H1 (cell line): ENCODE results near the gene LMNTD2. TPM values are rescaled to one million over a fixed set of nuclear protein-coding genes. Genes with fewer than 3 reads are reported as not detected.

Experiments used
- EZH2 ChIP-seq: fragments of 200-600 bp; sonication (generic); IDR thresholded peaks from 2 replicates; pipeline ENCODE4 v1.7.1; 2012; ENCODE audit warnings: low read depth, mild to moderate bottlenecking, moderate library complexity, low read length, inconsistent platforms; ENCODE audit not compliant: severe bottlenecking
- KDM1A ChIP-seq: fragments of 200-600, 300-600 bp; sonication (generic); IDR thresholded peaks from 2 replicates; pipeline ENCODE4 v1.7.1; 2016; ENCODE audit warnings: mild to moderate bottlenecking, low read length, borderline replicate concordance
- KDM4A ChIP-seq: IDR thresholded peaks from one replicate; pipeline ENCODE4 v1.7.1; 2012; ENCODE audit warnings: low read depth, mild to moderate bottlenecking, moderate library complexity, low read length, inconsistent platforms; ENCODE audit not compliant: severe bottlenecking
- NANOG ChIP-seq: IDR thresholded peaks from 2 replicates; pipeline ENCODE4 v1.6.1; 2011; ENCODE audit warnings: low read length, low read depth, mild to moderate bottlenecking, inconsistent platforms; ENCODE audit not compliant: insufficient read depth, poor library complexity, severe bottlenecking
- NRF1 ChIP-seq: IDR thresholded peaks from 2 replicates; pipeline ENCODE4 v1.6.1; 2011; ENCODE audit warnings: mild to moderate bottlenecking, low read depth, low read length, improper control_type of control experiment
- RNF2 ChIP-seq: fragments of 200-900, 300-1000 bp; sonication (generic); IDR thresholded peaks from 2 replicates; pipeline ENCODE4 v1.7.1; 2016; ENCODE audit warnings: borderline replicate concordance, low read depth, mild to moderate bottlenecking, antibody characterized with exemption, low read length; ENCODE audit not compliant: poor library complexity, severe bottlenecking; ENCODE audit errors: missing control alignments
- polyA plus RNA-seq, 7 experiments: library from polyadenylated mRNA; depleted of rRNA in 3 of 7; stranded (reverse) in 5 of 7; unstranded in 2 of 7; fragments of >200 nt in 5 of 7; fragments of 200-250 nt in 2 of 7; gene quantifications; 1 replicate in 5 of 7; 2 replicates in 1 of 7; 4 replicates in 1 of 7; pipeline versions ENCODE4 v1.2.1 to v1.2.3, GENCODE V29; 2011 to 2013; ENCODE audit warnings: missing spikeins in 2 of 7, mixed read lengths in 2 of 7
- total RNA-seq: library from RNA; stranded (reverse); fragmentation: NEBNext Ultra II Directional; extraction: Animal tissue kit (Norgen Biotek cat#: 25700); gene quantifications from 2 replicates; pipeline ENCODE4 v1.2.1, GENCODE V29; 2021

Gene LMNTD2
- total and polyA plus RNA-seq, 2 of the 8 experiments (the other 6 are each of a cell fraction or from before 2014, with no cell fraction given), result 1.6 to 3.1 TPM

DNA sequence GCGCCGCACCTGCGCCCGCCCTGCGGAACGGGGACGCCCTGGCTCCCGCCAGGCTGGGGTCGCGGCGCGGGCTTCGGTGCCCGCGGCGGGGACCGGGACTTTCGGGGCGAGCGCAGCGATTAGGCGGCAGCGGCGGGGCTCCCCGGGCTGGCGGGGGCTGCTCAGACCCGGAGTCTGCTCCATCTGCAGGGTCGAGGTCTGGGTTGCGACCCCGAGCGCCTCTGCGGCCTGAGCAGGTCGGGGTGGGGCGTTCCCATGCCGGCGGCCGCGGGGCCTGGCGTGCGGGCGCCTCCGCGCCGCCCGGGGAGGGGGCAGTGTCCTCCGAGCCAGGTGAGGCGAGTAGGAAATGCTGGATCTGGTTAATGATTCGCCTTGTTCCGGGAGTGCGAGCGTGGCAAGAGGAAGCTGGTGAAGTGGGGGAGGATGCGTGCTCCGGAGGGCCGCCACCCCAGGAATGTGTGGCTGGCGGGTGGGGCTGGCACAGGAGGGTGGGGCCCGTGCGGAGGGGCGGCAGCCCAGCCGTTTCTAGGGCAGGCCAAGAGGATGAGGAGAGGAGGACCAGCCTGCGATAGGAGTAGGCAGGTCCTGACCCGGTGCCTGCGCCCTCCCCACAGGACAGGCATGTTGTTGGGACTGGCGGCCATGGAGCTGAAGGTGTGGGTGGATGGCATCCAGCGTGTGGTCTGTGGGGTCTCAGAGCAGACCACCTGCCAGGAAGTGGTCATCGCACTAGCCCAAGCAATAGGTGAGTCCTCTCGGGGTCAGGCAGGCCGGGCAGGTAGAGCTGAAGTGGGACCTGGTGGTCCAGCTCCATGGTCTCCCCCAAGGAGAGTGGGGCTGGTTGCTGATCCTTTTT lies 838 bp upstream of the LMNTD2 start (continued):
- no peak for TF ChIP-seq RNF2
- TF ChIP-seq EZH2, result no peak
- TF ChIP-seq KDM4A, result peak; percentile 74
- TF ChIP-seq NANOG, result no peak
- TF ChIP-seq NRF1, result no peak
- no peak for TF ChIP-seq KDM1A
